ENCODE results near the gene MORN4.

Gene MORN4

DNA sequence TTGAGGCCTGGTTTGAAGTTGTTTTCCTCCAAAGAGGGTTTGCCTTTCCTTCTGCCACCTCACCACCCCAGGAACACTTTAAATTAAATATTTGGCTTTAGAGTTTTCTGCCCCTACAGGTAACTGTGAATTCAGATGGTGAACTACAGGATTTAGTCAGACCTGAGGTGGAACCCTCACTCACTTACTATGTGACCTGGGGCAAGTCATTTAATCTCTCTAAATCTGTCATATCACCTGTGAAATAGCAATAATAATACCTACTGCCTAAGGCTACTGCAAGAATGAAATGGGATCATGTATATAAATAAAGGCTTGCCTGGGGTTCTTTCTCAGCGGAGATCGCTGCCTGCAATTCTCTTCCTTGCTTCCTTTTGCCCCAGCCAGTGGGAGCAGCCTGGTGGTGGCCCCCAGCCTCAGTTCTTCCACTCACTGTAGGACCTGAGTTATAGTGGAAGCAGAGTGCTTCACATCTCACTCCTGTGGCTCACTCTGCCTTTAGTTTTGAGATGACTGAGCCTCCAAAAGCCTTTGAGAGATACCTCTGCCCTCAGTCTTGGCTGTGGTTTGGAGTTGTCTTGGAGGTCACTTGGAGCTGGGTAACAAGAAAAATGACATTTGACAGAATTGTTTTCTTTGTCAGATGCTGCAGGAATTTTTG, 66.8 kb downstream of the MORN4 start:
- no peak for TF ChIP-seq POLR2AphosphoS5 (IDR thresholded peaks at IDR 0.05; ENCODE audit: low read depth, low read length)

DNA sequence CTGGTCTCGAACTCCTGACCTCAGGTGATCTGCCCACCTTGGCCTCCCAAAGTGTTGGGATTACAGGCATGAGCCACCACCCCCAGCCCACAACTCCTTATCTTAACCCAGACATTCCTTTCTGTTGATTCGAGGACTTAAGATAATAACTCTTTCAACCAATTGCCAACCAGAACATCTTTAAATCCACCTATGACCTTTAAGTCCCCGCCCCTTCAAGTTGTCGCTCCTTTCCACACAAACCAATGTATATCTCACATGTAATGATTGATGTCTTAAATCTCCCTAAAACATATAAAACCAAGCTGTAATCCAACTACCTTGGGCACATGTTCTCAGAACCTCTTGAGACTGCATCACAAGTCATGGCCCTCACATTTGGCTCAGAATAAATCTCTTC, 68.5 kb downstream of the MORN4 start:
- TF ChIP-seq SIN3A (IDR thresholded peaks at IDR 0.05; ENCODE audit: borderline replicate concordance, insufficient read depth, low read length) (no peak), TAF1 (IDR thresholded peaks at IDR 0.05; ENCODE audit: borderline replicate concordance, insufficient read depth, low read length) (no peak), FOXP2 (optimal IDR thresholded peaks at IDR 0.05; ENCODE audit: borderline replicate concordance, extremely low read depth, extremely low read length, insufficient read depth) (no peak), POLR2AphosphoS5 (IDR thresholded peaks at IDR 0.05; ENCODE audit: low read depth, low read length) (no peak)
- TF ChIP-seq, protein P1, sequence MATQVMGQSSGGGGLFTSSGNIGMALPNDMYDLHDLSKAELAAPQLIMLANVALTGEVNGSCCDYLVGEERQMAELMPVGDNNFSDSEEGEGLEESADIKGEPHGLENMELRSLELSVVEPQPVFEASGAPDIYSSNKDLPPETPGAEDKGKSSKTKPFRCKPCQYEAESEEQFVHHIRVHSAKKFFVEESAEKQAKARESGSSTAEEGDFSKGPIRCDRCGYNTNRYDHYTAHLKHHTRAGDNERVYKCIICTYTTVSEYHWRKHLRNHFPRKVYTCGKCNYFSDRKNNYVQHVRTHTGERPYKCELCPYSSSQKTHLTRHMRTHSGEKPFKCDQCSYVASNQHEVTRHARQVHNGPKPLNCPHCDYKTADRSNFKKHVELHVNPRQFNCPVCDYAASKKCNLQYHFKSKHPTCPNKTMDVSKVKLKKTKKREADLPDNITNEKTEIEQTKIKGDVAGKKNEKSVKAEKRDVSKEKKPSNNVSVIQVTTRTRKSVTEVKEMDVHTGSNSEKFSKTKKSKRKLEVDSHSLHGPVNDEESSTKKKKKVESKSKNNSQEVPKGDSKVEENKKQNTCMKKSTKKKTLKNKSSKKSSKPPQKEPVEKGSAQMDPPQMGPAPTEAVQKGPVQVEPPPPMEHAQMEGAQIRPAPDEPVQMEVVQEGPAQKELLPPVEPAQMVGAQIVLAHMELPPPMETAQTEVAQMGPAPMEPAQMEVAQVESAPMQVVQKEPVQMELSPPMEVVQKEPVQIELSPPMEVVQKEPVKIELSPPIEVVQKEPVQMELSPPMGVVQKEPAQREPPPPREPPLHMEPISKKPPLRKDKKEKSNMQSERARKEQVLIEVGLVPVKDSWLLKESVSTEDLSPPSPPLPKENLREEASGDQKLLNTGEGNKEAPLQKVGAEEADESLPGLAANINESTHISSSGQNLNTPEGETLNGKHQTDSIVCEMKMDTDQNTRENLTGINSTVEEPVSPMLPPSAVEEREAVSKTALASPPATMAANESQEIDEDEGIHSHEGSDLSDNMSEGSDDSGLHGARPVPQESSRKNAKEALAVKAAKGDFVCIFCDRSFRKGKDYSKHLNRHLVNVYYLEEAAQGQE (IDR thresholded peaks at IDR 0.05; ENCODE audit: insufficient read depth in 1 of 2, low read depth in 2 of 2, low read length in 2 of 2), result no peak
